ENCODE measurements around the gene LAMB1.

GRCh38 chr7:108037741-108038140, 34.8 kb upstream of the LAMB1 start:
- TF ChIP-seq POLR2A (IDR thresholded peaks at IDR 0.05) = no peak
- TF ChIP-seq CTCF (IDR thresholded peaks at IDR 0.05) = no peak
